ENCODE data around the gene MINK1.

MINK1 gene

DNA sequence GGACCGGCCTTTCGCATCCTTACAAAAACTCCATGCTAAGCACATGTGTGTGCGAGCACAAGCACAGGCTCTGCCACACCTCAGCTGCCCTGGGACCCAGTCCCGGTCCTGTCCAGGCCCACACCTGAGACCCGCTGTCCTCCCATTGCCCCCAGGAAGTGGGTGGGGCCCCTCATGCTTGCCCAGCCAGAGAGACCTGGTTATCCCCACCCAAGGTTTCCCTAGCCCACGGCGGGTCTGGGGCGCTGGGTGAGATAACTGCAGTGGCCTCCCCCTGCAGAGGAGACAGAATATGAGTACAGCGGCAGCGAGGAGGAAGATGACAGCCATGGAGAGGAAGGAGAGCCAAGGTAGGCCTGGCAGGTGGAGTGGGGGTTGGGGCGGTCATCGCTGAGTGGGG is 53.7 kb downstream of the MINK1 start:
- TF ChIP-seq, protein P1, sequence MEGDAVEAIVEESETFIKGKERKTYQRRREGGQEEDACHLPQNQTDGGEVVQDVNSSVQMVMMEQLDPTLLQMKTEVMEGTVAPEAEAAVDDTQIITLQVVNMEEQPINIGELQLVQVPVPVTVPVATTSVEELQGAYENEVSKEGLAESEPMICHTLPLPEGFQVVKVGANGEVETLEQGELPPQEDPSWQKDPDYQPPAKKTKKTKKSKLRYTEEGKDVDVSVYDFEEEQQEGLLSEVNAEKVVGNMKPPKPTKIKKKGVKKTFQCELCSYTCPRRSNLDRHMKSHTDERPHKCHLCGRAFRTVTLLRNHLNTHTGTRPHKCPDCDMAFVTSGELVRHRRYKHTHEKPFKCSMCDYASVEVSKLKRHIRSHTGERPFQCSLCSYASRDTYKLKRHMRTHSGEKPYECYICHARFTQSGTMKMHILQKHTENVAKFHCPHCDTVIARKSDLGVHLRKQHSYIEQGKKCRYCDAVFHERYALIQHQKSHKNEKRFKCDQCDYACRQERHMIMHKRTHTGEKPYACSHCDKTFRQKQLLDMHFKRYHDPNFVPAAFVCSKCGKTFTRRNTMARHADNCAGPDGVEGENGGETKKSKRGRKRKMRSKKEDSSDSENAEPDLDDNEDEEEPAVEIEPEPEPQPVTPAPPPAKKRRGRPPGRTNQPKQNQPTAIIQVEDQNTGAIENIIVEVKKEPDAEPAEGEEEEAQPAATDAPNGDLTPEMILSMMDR (conservative IDR thresholded peaks at IDR 0.05): no peak
- TF ChIP-seq ZFX (IDR thresholded peaks at IDR 0.05): no peak
- H3K27ac ChIP-seq: no peak overlapping the region

DNA sequence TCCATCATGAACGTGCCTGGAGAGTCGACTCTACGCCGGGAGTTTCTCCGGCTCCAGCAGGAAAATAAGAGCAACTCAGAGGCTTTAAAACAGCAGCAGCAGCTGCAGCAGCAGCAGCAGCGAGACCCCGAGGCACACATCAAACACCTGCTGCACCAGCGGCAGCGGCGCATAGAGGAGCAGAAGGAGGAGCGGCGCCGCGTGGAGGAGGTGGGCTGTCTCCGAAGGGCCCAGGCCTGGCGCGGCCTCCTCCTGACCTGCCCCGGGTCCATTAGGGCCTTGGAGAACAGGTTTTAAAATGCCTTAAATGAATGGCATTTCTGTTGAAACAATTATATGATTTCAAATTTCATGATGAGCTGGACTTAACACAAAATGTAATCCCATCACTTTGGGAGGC is 54.4 kb downstream of the MINK1 start:
- H3K27ac ChIP-seq: no peak overlapping the region
- no peak for TF ChIP-seq ZFX (IDR thresholded peaks at IDR 0.05)
- TF ChIP-seq, protein P1 (conservative IDR thresholded peaks at IDR 0.05): no peak

DNA sequence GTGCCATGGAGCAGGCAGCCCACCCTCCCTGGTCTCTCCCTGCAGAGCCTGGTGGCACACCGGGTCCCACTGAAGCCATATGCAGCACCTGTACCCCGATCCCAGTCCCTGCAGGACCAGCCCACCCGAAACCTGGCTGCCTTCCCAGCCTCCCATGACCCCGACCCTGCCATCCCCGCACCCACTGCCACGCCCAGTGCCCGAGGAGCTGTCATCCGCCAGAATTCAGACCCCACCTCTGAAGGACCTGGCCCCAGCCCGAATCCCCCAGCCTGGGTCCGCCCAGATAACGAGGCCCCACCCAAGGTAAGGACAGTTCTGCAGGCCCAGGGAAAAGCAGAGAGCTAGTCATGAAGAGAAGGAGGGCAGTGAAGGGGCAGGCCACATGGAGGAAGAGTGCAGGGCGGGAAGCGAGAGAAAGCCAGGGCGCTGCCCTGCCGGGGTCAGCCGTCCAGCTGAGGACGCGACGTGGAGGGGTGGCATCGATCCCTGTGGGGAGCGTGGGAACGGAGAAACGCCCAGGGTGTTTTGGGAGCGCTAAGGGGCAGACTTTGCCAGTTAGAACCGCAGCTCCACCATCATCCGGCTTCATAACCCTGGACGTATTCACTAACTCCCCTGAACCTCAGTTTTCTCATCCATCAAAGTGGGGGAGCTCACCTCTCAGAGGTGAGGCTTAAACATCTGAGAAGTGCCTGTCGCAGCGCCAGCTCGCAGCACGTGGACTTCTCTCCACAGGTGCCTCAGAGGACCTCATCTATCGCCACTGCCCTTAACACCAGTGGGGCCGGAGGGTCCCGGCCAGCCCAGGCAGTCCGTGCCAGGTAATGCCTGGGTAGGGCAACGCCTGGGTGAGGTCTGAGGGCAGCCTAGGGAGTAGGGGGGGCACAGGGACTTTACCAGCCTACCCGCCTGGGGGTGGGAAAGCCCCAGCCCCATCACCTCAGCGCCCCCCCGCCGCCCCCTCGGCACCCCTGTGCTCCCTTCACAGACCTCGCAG is 58.6 kb downstream of the MINK1 start:
- no peak overlapping the region for H3K27ac ChIP-seq
- TF ChIP-seq ZFX (IDR thresholded peaks at IDR 0.05): no peak
- TF ChIP-seq, protein P1 (conservative IDR thresholded peaks at IDR 0.05): no peak

DNA sequence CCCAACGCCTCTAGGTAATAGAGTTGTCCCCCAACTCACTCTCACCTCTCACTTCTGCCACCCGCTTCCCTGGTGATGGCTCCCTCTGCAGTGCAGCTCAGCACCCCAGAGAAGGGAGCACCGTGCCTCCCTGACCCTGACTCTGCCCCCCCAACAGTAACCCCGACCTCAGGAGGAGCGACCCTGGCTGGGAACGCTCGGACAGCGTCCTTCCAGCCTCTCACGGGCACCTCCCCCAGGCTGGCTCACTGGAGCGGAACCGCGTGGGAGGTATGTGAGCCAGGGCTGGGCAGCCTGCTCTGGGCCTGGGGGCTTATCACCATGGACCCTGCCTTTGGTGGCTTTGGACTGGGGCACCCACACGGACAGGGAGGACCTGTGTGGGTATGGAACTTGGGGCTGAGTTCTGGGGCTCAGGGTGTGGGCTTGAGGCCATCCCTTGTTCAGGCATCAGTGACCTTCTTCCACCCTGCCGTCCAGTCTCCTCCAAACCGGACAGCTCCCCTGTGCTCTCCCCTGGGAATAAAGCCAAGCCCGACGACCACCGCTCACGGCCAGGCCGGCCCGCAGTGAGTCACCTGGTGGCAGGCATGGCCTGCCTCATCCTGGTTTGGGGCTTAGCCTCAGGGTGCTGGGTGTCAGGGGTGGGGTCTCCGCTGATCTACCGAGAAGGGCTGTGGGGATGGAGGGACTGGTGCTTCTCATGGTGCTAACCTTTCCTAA is 59.5 kb downstream of the MINK1 start:
- TF ChIP-seq ZFX (IDR thresholded peaks at IDR 0.05): no peak
- TF ChIP-seq, protein P1 (conservative IDR thresholded peaks at IDR 0.05): no peak
- H3K27ac ChIP-seq: no peak overlapping the region

DNA sequence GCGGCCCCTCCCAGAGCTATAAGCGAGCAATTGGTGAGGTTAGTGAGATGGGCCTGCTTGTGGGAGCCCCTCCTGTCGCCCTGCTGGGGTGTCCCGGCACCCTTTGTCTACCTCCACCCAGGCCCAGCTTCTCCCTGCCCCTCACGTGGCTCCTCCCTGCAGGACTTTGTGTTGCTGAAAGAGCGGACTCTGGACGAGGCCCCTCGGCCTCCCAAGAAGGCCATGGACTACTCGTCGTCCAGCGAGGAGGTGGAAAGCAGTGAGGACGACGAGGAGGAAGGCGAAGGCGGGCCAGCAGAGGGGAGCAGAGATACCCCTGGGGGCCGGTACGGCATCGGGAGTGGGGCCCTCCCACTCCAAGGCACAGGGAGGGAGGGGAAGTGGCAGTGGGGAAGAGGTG is 60.1 kb downstream of the MINK1 start:
- H3K27ac ChIP-seq: no peak overlapping the region
- no peak for TF ChIP-seq ZFX (IDR thresholded peaks at IDR 0.05)
- TF ChIP-seq, protein P1 (conservative IDR thresholded peaks at IDR 0.05): no peak

DNA sequence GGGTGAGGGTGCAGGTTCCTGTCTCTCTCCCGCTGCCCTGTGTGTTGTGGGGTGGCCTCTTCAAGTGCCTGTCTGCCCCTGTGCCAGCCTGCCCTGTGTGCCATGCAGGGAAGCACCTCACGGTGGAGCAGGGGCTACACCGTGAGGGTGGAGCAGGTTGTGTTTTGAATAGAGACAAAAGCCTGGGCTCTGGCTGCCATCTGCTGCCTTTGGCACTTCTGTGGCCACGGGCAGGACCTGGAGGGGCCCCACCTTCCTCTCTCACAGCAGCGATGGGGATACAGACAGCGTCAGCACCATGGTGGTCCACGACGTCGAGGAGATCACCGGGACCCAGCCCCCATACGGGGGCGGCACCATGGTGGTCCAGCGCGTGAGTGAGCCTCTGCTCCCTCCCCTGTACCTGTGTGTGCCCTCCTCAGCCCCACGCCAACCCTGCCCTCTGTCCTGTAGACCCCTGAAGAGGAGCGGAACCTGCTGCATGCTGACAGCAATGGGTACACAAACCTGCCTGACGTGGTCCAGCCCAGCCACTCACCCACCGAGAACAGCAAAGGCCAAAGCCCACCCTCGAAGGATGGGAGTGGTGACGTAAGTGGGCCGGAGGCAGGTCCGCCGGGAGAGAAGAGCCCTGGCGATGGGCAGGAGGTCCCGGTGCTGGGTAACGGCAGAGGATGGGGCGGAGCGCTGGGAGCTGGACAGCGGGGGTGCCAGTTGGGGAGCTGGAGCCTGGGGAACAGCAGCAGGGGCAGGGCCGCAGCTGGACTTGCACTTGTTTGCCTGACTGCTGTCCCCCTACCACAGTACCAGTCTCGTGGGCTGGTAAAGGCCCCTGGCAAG is 60.8 kb downstream of the MINK1 start:
- TF ChIP-seq, protein P1 (conservative IDR thresholded peaks at IDR 0.05): no peak
- no peak for TF ChIP-seq ZFX (IDR thresholded peaks at IDR 0.05)
- H3K27ac ChIP-seq: no peak overlapping the region
